Mucosa of stomach (tissue), 1 donor: ENCODE measurements around the gene MMP24.
"Not testable (repeated sequence)": the region's sequence is repeated elsewhere in the genome, so short reads cannot be mapped to it uniquely, and the experiment has no call there.

ENCODE experiments used
- H3K27me3 ChIP-seq: one replicate; pipeline ENCODE4 v1.7.0; 2013; ENCODE audit warnings: mild to moderate bottlenecking, low read length; ENCODE audit not compliant: control insufficient read depth, insufficient read depth
- H3K36me3 ChIP-seq: one replicate; pipeline ENCODE4 v1.7.0; 2013; ENCODE audit warnings: low read length; ENCODE audit not compliant: control insufficient read depth, insufficient read depth
- H3K4me1 ChIP-seq: one replicate; pipeline ENCODE4 v1.7.0; 2013; ENCODE audit warnings: mild to moderate bottlenecking, low read length; ENCODE audit not compliant: control insufficient read depth, insufficient read depth
- H3K4me3 ChIP-seq: one replicate; pipeline ENCODE4 v1.7.0; 2013; ENCODE audit warnings: low read length
- H3K9ac ChIP-seq: one replicate; pipeline ENCODE4 v1.7.0; 2013; ENCODE audit warnings: mild to moderate bottlenecking, low read length, moderate library complexity
- H3K9me3 ChIP-seq: one replicate; pipeline ENCODE4 v1.7.0; 2013; ENCODE audit warnings: mild to moderate bottlenecking, low read length, moderate library complexity; ENCODE audit not compliant: control insufficient read depth
- donor health status: Pancreatic carcinoma.

MMP24 gene

DNA sequence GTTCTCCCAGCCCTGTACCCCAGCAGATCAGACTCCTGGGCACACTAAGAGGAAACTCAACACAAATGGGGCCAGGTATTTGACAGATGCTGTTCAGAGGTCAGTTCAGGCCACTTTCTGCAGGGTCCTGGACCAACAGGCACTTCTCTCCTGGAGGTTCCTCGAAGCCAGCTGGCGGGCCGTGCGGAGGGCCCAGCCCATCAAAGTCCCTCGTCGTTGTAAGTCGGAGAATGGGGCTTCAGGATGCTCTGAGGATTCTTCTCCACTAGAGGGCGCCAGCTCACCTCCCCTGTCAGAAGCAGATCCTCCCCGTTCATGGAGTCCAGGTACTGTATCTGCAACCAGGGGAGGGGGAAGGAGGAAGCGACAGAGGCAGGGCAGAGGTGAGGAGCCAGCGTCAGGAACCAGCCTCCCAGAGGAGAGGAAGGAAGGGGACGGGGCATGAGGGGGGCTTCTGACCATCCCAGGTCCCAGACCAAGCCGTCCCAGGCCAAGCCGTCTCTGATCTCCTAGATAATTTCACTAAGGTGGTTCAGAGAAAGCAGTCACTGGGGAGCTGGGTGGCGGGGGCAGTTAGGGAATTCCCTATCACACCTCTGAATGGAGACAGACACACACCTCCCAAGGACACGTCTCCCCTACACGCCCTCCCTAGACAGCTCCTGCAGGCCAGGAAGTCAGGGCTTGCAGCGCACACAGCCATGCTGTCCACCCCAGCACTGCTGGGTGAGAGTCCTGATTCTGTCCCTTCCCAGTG lies 77.4 kb downstream of the MMP24 start:
- Histone ChIP-seq H3K36me3 (no peaks in the 10 kb centered on the region), H3K27me3 (no peaks in the 10 kb centered on the region), H3K9ac (no peak overlapping the region), H3K9me3 (no peaks in the 10 kb centered on the region), H3K4me3 (no peak overlapping the region), H3K4me1 (peaks cover 40% of the 10 kb centered on the region)

DNA sequence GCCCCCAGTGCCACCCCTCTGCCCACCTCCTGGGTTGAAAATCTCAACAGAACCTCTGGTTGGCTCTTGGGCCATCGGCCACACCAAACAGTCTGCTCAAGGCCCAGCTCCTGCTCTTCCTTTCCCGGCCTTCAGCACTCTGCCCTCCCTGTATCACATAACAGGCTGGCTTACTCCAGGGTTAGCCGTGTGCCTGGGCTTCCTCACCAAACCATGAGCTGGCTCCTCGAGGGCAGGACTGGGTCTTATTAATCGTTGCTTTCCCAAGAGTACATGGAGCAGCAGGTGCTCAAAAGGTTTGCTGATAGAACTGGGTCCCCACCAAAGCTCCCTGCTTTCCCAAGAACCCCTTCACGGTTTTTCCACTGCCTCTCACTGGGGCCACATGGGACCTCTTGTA lies 78.5 kb downstream of the MMP24 start:
- Histone ChIP-seq H3K36me3 (no peaks in the 10 kb centered on the region), H3K4me3 (no peak overlapping the region), H3K27me3 (no peaks in the 10 kb centered on the region), H3K4me1 (peaks cover 40% of the 10 kb centered on the region), H3K9me3 (no peaks in the 10 kb centered on the region), H3K9ac (no peak overlapping the region)

DNA sequence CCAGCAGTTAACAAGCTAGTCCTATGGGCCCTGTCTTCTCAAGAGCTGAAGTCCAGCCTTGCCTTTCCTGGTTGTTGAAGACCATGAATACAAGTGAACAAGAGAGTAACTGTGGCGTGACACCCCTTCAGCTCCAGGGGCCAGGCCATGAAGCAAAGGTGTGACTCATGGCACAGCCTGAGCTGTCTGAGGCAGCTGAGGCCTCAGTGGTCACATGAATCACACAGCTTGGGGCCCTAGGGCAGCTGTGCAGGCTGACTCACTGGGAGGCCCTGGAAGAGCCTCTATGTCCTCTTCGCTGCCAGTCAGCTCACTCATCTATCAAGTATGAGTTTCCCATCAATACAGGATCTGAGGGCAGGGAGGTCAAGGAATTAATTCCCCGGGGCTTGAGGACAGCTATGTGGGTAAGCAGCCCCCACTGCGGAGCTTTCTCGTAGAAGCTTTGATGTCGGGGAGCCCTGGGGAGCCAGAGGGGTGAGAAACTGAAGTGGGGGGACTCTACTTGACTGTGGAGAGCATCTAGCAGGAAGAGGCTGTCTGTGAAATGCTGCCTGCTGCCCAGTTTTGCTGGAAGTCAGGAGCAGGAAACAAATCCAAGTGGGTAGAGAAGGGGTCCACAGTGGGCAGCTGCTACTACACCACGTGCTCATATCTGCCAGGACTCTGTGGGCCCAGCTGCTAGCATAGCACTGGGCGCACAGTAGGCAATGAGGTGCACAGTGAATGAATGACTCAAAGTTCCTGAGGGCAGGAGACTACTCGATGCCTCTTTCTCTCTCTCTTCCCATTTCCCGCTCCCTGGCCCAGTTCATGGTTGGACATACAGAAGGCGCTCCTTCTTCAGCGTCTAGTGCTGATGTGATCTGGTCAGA lies 79.4 kb downstream of the MMP24 start:
- Histone ChIP-seq H3K9ac (no peak overlapping the region), H3K36me3 (no peaks in the 10 kb centered on the region), H3K4me1 (peaks cover 40% of the 10 kb centered on the region), H3K4me3 (no peak overlapping the region), H3K27me3 (no peaks in the 10 kb centered on the region), H3K9me3 (no peaks in the 10 kb centered on the region)

DNA sequence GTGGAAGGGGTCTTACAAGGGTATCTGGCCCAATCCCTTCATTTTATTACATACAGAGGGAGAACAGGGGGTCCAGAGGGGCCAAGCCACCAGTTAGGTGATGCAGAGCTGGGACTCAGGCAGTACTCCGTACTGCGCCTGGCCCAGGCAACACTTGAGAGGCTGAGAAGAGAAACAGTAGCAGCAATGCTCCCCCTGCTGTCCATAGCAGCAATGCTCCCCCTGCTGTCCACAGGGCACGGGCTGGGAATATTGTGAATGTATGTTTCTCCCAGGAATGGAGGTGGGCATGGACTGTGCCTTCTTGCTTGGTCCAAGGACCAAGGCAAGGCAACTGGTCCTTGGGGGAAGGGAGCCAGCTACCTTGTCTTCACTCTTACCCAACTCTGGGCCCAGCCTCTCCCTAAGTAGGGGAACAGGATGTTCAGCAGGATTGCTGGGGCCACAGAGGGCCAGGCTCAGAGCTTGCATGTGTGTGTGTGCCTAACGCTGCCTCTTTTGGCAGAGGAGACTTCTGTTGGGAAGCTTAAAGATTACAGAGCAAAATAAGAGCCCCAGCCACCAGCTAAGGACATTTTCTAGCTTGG lies 80.5 kb downstream of the MMP24 start:
- no peak overlapping the region for H3K9ac ChIP-seq
- peaks cover 49% of the 10 kb centered on the region for H3K4me1 ChIP-seq
- H3K36me3 ChIP-seq: no peaks in the 10 kb centered on the region
- H3K9me3 ChIP-seq: no peaks in the 10 kb centered on the region
- no peak overlapping the region for H3K4me3 ChIP-seq
- H3K27me3 ChIP-seq: no peaks in the 10 kb centered on the region

DNA sequence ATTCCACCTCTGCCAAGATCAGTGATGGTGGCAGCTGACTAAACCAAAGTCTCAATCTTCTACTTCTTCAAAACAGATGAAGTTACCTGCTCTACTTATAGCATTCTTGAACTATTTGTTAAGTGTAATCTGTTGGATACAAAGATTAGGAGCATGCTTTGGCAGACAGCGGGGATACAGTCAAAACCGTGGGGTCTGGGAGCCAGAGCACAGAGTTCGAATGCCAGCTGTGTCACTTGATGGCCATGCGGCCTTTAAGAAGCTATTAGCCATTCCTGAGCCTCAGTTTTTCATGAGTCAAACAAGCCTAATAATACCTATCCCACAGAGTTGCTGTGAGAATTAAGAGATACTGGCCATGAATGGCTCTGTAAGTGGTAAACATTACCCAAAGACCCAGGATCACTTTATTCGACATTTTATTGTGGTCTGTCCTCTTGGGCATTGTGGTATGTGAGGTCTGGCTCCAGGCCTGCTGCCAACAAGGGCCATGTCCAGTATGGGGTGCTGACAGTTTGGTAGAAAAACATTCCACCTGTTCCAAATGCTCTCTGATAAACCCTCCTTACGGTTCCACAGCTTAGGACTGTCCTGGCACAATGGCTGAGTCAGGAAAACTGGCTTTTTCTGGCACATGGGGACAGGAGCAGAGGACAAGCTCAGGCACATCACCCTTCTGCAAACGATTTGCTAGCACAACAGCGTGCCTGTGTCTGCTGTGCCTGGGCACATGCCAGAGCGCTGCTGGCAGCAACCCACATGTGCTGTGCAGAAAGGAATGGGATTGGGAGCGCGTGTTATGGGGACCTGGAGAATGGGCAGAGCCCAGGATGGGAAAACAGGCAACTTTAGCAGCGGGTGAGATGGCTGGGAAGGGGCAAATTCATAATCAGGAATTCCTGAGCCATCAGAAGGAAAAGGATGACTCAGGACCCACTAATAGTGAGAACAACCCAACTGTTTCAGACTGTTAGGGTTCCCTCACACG lies 81.5 kb downstream of the MMP24 start:
- Histone ChIP-seq H3K9ac (no peak overlapping the region), H3K4me3 (no peak overlapping the region), H3K9me3 (no peaks in the 10 kb centered on the region), H3K27me3 (no peaks in the 10 kb centered on the region), H3K36me3 (no peaks in the 10 kb centered on the region), H3K4me1 (peaks cover 49% of the 10 kb centered on the region)

DNA sequence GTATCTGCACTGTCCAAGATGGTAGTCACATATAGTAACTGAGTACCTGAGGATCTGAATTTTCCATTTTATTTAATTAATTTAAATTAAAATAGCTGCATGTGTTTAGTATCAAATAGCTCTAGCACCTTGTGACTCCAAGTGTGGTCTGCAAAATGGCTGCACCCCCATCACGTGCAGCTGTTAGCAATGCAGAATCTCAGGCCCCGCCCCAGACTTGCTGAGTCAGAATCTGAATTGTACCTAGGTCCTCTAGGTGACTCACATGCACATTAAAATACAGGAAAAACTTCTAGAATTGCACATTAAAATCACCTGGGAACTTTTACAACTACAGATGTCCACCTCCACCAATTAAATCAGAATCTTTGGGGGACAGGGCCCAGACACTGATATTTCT lies 84.9 kb downstream of the MMP24 start:
- H3K9me3 ChIP-seq: no peaks in the 10 kb centered on the region
- no peak overlapping the region for H3K9ac ChIP-seq
- no peaks in the 10 kb centered on the region for H3K36me3 ChIP-seq
- H3K27me3 ChIP-seq: no peaks in the 10 kb centered on the region
- peaks cover 27% of the 10 kb centered on the region for H3K4me1 ChIP-seq
- H3K4me3 ChIP-seq: no peak overlapping the region

DNA sequence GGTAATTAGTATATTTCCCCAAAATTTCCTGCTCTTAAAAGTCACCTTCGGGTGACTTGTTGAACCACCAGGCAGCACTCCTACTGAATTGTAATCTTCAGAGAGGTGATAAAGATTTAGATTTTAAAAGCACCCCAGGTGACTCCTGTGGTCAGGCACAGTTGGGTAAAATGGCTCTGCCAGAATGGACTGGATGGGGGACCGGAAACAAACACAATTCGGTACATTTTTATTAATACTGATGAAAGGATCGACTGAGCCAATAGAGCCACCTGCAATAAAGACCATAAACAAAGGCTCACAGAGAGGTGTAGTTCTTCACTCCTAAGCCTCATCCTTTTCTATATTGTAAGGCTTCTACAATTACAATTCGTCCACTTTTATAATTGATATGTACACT lies 85.3 kb downstream of the MMP24 start:
- H3K9ac ChIP-seq: no peak overlapping the region
- no peaks in the 10 kb centered on the region for H3K9me3 ChIP-seq
- H3K4me1 ChIP-seq: peaks cover 23% of the 10 kb centered on the region
- no peaks in the 10 kb centered on the region for H3K27me3 ChIP-seq
- H3K36me3 ChIP-seq: no peaks in the 10 kb centered on the region
- H3K4me3 ChIP-seq: no peak overlapping the region

DNA sequence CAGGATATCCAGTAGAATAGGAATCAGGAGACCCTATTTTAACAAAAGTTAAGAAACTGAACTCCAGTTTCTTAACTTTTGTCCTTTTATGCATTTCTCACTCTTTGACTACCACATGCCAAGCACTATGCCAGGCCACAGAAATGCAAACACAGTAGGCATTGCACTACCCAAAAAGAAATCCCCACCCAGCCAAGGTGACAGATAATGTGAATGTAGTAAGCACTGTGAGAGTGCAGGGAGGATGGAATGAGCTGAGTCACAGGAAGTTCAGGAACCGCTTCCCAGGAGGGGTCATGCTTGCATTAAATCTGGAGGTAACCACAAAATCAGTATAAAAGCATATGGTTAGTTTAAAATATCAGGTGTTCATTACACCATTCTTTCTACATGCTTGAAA lies 85.8 kb downstream of the MMP24 start:
- no peaks in the 10 kb centered on the region for H3K36me3 ChIP-seq
- H3K9me3 ChIP-seq: no peaks in the 10 kb centered on the region
- peaks cover 19% of the 10 kb centered on the region for H3K4me1 ChIP-seq
- no peaks in the 10 kb centered on the region for H3K27me3 ChIP-seq
- H3K4me3 ChIP-seq: no peak overlapping the region
- H3K9ac ChIP-seq: no peak overlapping the region

DNA sequence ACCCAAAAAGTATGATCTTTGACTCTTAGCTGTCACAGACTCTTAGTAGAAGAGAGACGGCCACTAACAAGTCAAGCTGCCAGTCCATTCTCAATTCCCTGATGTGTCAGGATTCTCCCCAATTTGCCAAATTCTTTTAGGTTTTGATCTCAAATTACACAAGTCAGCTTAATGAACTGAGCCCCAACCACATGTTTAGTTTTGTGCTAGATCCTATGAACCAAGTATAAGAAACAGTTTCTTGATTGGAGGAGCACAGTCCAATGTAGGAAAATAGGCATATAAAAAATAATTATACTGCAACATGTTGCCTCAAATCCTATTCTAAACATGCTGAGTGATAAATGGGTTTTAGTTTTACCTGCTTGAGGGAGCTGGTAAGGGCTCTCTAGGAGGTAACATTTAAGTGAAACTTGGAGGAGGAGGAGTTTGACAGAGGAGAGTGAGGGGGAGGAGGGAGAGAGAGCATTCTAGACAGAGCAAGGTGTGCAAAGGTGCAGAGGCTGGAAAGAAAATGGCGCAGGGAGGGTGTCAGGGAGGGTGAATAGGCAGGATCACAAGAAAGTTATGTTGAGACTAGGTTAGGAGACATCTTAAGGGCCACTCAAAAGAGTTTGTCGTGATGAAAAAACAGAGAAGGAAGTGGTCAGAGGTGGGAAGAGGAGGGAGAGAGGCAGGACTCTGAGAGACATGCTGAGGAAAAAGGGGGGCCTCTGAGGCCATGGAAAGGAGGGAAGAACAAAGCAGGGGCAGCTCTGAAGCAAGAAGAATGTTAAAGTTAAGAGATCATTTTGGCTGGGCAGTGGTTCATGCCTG lies 88.5 kb downstream of the MMP24 start:
- H3K4me3 ChIP-seq: no peak overlapping the region

DNA sequence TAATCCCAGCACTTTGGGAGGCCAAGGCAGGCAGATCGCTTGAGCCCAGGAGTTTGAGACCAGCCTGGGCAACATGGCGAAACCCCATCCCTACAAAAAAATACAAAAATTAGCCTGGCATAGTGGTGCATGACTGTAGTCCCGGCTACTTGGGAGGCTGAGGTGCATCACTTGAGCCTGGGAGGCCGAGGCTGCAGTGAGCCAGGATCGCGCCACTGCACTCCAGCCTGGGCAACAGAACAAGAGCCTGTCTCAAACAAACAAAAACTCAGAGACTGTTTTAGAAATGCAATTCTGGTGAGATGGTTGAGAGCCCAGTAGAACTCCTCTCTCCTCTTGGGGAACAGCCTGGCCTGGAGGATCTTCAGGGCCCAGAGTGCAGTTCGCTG lies 89.1 kb downstream of the MMP24 start:
- not testable (repeated sequence) for H3K36me3 ChIP-seq, H3K27me3 ChIP-seq, H3K9ac ChIP-seq, H3K4me3 ChIP-seq, H3K9me3 ChIP-seq
- H3K4me1 ChIP-seq: peaks cover 49% of the 10 kb centered on the region

More for the DNA sequence above, 88.5 kb downstream of the MMP24 start:
- Histone ChIP-seq H3K9ac (no peak overlapping the region), H3K36me3 (no peaks in the 10 kb centered on the region), H3K27me3 (no peaks in the 10 kb centered on the region), H3K9me3 (no peaks in the 10 kb centered on the region), H3K4me1 (peaks cover 43% of the 10 kb centered on the region)

DNA sequence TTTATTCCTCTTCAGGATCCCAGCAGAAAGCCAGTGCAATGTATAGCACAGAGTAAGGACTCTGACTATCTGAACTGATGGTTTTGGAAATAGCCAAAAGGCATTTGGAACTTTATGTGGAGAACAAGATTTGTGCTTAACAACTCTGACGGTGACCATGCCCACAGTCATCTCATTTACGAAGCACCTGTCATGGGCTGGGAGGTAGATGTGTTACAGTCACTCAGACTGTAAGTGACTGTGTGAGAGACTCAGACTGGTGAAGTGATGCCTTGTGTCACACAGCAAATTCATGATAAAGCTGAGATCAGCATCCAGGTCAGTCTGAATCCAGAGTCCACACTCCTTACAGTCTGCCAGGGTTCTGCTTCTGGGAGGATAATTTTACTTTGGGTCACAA lies 89.6 kb downstream of the MMP24 start:
- H3K4me1 ChIP-seq: peaks cover 49% of the 10 kb centered on the region
- no peak overlapping the region for H3K9ac ChIP-seq
- H3K4me3 ChIP-seq: no peak overlapping the region

More for the DNA sequence above, 89.6 kb downstream of the MMP24 start:
- Histone ChIP-seq H3K27me3 (no peaks in the 10 kb centered on the region), H3K9me3 (no peaks in the 10 kb centered on the region), H3K36me3 (no peaks in the 10 kb centered on the region)
